Naive thymus-derived CD4-positive, alpha-beta T cell (primary cell): ENCODE results near the gene SH2D5. TPM values are rescaled to one million over a fixed set of nuclear protein-coding genes. Genes with fewer than 3 reads are reported as not detected.

ENCODE experiments used
- ATAC-seq: fragments of 150-1000 bp; cut with Tn5 transposase; 2 replicates; pipeline ENCODE4 v1.10.0; 2021; ENCODE audit warnings: mild to moderate bottlenecking, moderate library complexity
- CTCF ChIA-PET: fragments of 350-600 bp; sonication (Branson Sonifier 250); formaldehyde crosslinking; loops from one replicate; lab custom pipeline; 2021; ENCODE audit warnings: antibody characterized with exemption; lab: Charles Lee
- POLR2A ChIA-PET: fragments of 350-600 bp; sonication (Branson Sonifier 250); formaldehyde crosslinking; loops from one replicate; lab custom pipeline; 2021; ENCODE audit warnings: antibody characterized with exemption, inconsistent platforms; lab: Charles Lee
- DNase-seq, 9 donors: peaks; one replicate each; pipeline versions ENCODE4 v3.0.0 to v3.0.0-alpha.2; 2020 to 2022; ENCODE audit warnings: mixed read lengths in 1 of 9
- H3K27ac ChIP-seq: one replicate; pipeline ENCODE4 v1.7.0; 2013; ENCODE audit warnings: mild to moderate bottlenecking, low read depth, low read length, moderate library complexity
- H3K27me3 ChIP-seq, 2 donors: one replicate each; pipeline ENCODE4 v1.7.0; 2013; ENCODE audit warnings: low read length in 2 of 2, mild to moderate bottlenecking in 2 of 2, moderate library complexity in 2 of 2; ENCODE audit not compliant: control insufficient read depth in 2 of 2, insufficient read depth in 2 of 2
- H3K36me3 ChIP-seq, 3 experiments: 1 replicate in 2 of 3; 2 replicates in 1 of 3; pipeline ENCODE4 v1.7.0; 2013; ENCODE audit warnings: low read length in 3 of 3, mild to moderate bottlenecking in 3 of 3, moderate library complexity in 1 of 3; ENCODE audit not compliant: insufficient read depth in 3 of 3, control insufficient read depth in 2 of 3
- H3K4me1 ChIP-seq, 2 donors: one replicate each; pipeline ENCODE4 v1.7.0; 2013; ENCODE audit warnings: low read length in 2 of 2, mild to moderate bottlenecking in 2 of 2, moderate library complexity in 1 of 2; ENCODE audit not compliant: control insufficient read depth in 2 of 2, insufficient read depth in 2 of 2
- H3K4me3 ChIP-seq: 2 replicates; pipeline ENCODE4 v1.7.0; 2013; ENCODE audit warnings: mild to moderate bottlenecking, low read length
- H3K9me3 ChIP-seq, 3 experiments: 1 replicate in 2 of 3; 2 replicates in 1 of 3; pipeline ENCODE4 v1.7.0; 2013; ENCODE audit warnings: low read length in 3 of 3; ENCODE audit not compliant: control insufficient read depth in 2 of 3
- H3K27ac Mint-ChIP-seq, 9 donors: one replicate each; pipeline ENCODE4 v1.8.0; 2020 to 2022; ENCODE audit warnings: mixed read lengths in 9 of 9, mild to moderate bottlenecking in 8 of 9, moderate library complexity in 5 of 9, inconsistent platforms in 2 of 9
- H3K27me3 Mint-ChIP-seq, 5 donors: one replicate each; pipeline ENCODE4 v1.8.0; 2021 to 2022; ENCODE audit warnings: mixed read lengths in 5 of 5, mild to moderate bottlenecking in 1 of 5
- H3K36me3 Mint-ChIP-seq, 5 donors: one replicate each; pipeline ENCODE4 v1.8.0; 2020 to 2022; ENCODE audit warnings: mixed read lengths in 5 of 5, mild to moderate bottlenecking in 3 of 5, inconsistent platforms in 1 of 5
- H3K4me1 Mint-ChIP-seq, 7 donors: one replicate each; pipeline ENCODE4 v1.8.0; 2020 to 2022; ENCODE audit warnings: mixed read lengths in 7 of 7, mild to moderate bottlenecking in 3 of 7, inconsistent platforms in 1 of 7
- H3K4me3 Mint-ChIP-seq, 10 donors: one replicate each; pipeline ENCODE4 v1.8.0; 2020 to 2022; ENCODE audit warnings: mild to moderate bottlenecking in 10 of 10, mixed read lengths in 10 of 10, moderate library complexity in 6 of 10, inconsistent platforms in 2 of 10
- H3K9me3 Mint-ChIP-seq, 11 donors: one replicate each; pipeline ENCODE4 v1.8.0; 2020 to 2022; ENCODE audit warnings: mixed read lengths in 11 of 11, mild to moderate bottlenecking in 4 of 11, inconsistent platforms in 1 of 11, moderate library complexity in 1 of 11
- intact Hi-C, 2 donors: fragments of 100-400 bp; cut with micrococcal nuclease; formaldehyde crosslinking; loops; one replicate each; pipeline ENCODE4 v1.15.1; 2023
- polyA plus RNA-seq, 2 donors: library from polyadenylated mRNA; unstranded; fragments of 300-500 nt; fragmentation: Illumina TruSeq; gene quantifications; one replicate each; pipeline ENCODE4 v1.2.3, GENCODE V29; 2021
- total RNA-seq, 6 experiments: library from RNA in 5 of 6; stranded (reverse) in 5 of 6; gene quantifications; 1 replicate in 5 of 6; 2 replicates in 1 of 6; pipeline ENCODE4 v1.2.3 and lab custom pipeline; 2021 to 2026

Gene SH2D5
- total and polyA plus RNA-seq, 7 experiments from 2014 or later: 0.35 TPM; not detected in 5

- Mint-ChIP-seq H3K9me3 (no peaks in the 10 kb centered on the region), H3K4me1 (no peaks in the 10 kb centered on the region), H3K36me3 (no peaks in the 10 kb centered on the region), H3K27me3 (peaks cover 2 to 11% (median 7%) of the 10 kb centered on the region in 5 donors), H3K27ac (no peak overlapping the region), H3K4me3 (no peak overlapping the region)
- no peaks in the 10 kb centered on the region for H3K4me1 ChIP-seq
- H3K36me3 ChIP-seq: no peaks in the 10 kb centered on the region
- ATAC-seq (no peak), DNase-seq (no peak)
- H3K4me3 ChIP-seq: no peak overlapping the region
- POLR2A ChIA-PET: no interaction called here
- no peaks in the 10 kb centered on the region for H3K27me3 ChIP-seq
- CTCF ChIA-PET: interaction anchor here (1.0 kb wide), 1 partner anchor 485 kb away, joined by 4 read pairs; no protein-coding TSS in a partner anchor
- no peak overlapping the region for H3K27ac ChIP-seq
- no peaks in the 10 kb centered on the region for H3K9me3 ChIP-seq
- intact Hi-C loops: no loop called here
These were observed 21.8 kb downstream of the SH2D5 start for GRCh38 chr1:20710469-20711284.

GRCh38 chr1:20709868-20710267, 22.6 kb downstream of the SH2D5 start:
- H3K27me3 Mint-ChIP-seq: peaks cover 0 to 6% (median 2%) of the 10 kb centered on the region in 5 donors
- POLR2A ChIA-PET: no interaction called here
- ATAC-seq (no peak), DNase-seq (no peak)
- H3K4me1 Mint-ChIP-seq: no peaks in the 10 kb centered on the region
- intact Hi-C loops: no loop called here
- no peaks in the 10 kb centered on the region for H3K27me3 ChIP-seq
- H3K9me3 Mint-ChIP-seq: no peaks in the 10 kb centered on the region
- no peaks in the 10 kb centered on the region for H3K4me1 ChIP-seq
- no peaks in the 10 kb centered on the region for H3K36me3 Mint-ChIP-seq
- CTCF ChIA-PET: interaction anchor here (1.0 kb wide), 1 partner anchor 486 kb away, joined by 4 read pairs; no protein-coding TSS in a partner anchor
- H3K9me3 ChIP-seq: no peaks in the 10 kb centered on the region
- H3K27ac Mint-ChIP-seq: no peak overlapping the region
- H3K4me3 ChIP-seq: no peak overlapping the region
- no peaks in the 10 kb centered on the region for H3K36me3 ChIP-seq
- H3K4me3 Mint-ChIP-seq: no peak overlapping the region
- H3K27ac ChIP-seq: no peak overlapping the region

- Histone ChIP-seq H3K9me3 (no peaks in the 10 kb centered on the region), H3K4me1 (no peaks in the 10 kb centered on the region), H3K4me3 (no peak overlapping the region), H3K36me3 (no peaks in the 10 kb centered on the region), H3K27me3 (no peaks in the 10 kb centered on the region), H3K27ac (no peak overlapping the region)
- H3K4me3 Mint-ChIP-seq: no peak overlapping the region
- peaks cover 0 to 6% (median 2%) of the 10 kb centered on the region in 5 donors for H3K27me3 Mint-ChIP-seq
- intact Hi-C loops: no loop called here
- DNase-seq (no peak), ATAC-seq (no peak)
- no peaks in the 10 kb centered on the region for H3K36me3 Mint-ChIP-seq
- H3K27ac Mint-ChIP-seq: no peak overlapping the region
- H3K9me3 Mint-ChIP-seq: no peaks in the 10 kb centered on the region
- H3K4me1 Mint-ChIP-seq: no peaks in the 10 kb centered on the region
- ChIA-PET POLR2A (no interaction called here), CTCF (no interaction called here)
These were observed 23.6 kb downstream of the SH2D5 start for GRCh38 chr1:20708891-20709290.

- Histone ChIP-seq H3K27me3 (no peaks in the 10 kb centered on the region), H3K36me3 (no peaks in the 10 kb centered on the region), H3K4me1 (no peaks in the 10 kb centered on the region), H3K27ac (no peak overlapping the region), H3K4me3 (no peak overlapping the region), H3K9me3 (no peaks in the 10 kb centered on the region)
- Mint-ChIP-seq H3K27ac (no peak overlapping the region), H3K27me3 (peaks cover 0 to 5% (median 0%) of the 10 kb centered on the region in 5 donors), H3K4me1 (no peaks in the 10 kb centered on the region), H3K9me3 (no peaks in the 10 kb centered on the region), H3K36me3 (no peaks in the 10 kb centered on the region), H3K4me3 (no peak overlapping the region)
- DNase-seq: no peak
- intact Hi-C loops: no loop called here
- ChIA-PET POLR2A (interaction anchor here (0.6 kb wide), 1 partner anchor 65 kb away, joined by 3 read pairs; no protein-coding TSS in a partner anchor), CTCF (interaction anchor here (1.6 kb wide), 1 partner anchor 11 kb away, joined by 5 read pairs; no protein-coding TSS in a partner anchor)
- ATAC-seq: no peak
These were observed 24.4 kb downstream of the SH2D5 start for GRCh38 chr1:20708057-20708456.

GRCh38 chr1:20706841-20707240, 25.7 kb downstream of the SH2D5 start:
- Mint-ChIP-seq H3K36me3 (no peaks in the 10 kb centered on the region), H3K27ac (no peak overlapping the region), H3K27me3 (peaks cover 0 to 5% (median 0%) of the 10 kb centered on the region in 5 donors), H3K9me3 (no peaks in the 10 kb centered on the region), H3K4me1 (no peaks in the 10 kb centered on the region), H3K4me3 (no peak overlapping the region)
- intact Hi-C loops: no loop called here
- no peak overlapping the region for H3K4me3 ChIP-seq
- no peaks in the 10 kb centered on the region for H3K36me3 ChIP-seq
- no peaks in the 10 kb centered on the region for H3K27me3 ChIP-seq
- H3K4me1 ChIP-seq: no peaks in the 10 kb centered on the region
- no peak overlapping the region for H3K27ac ChIP-seq
- no peak for ATAC-seq
- no peak for DNase-seq
- H3K9me3 ChIP-seq: no peaks in the 10 kb centered on the region
- CTCF ChIA-PET: interaction anchor here (1.6 kb wide), 1 partner anchor 10 kb away, joined by 5 read pairs; no protein-coding TSS in a partner anchor
- POLR2A ChIA-PET: no interaction called here

- no peak overlapping the region for H3K27ac Mint-ChIP-seq
- no peaks in the 10 kb centered on the region for H3K36me3 Mint-ChIP-seq
- ATAC-seq (peak; percentile 44), DNase-seq (no peak)
- POLR2A ChIA-PET: no interaction called here
- no peak overlapping the region for H3K27ac ChIP-seq
- H3K27me3 Mint-ChIP-seq: peaks cover 0 to 5% (median 0%) of the 10 kb centered on the region in 5 donors
- intact Hi-C loops: no loop called here
- no peak overlapping the region for H3K4me3 ChIP-seq
- no peaks in the 10 kb centered on the region for H3K9me3 Mint-ChIP-seq
- H3K4me3 Mint-ChIP-seq: no peak overlapping the region
- CTCF ChIA-PET: no interaction called here
- no peaks in the 10 kb centered on the region for H3K36me3 ChIP-seq
- no peaks in the 10 kb centered on the region for H3K4me1 Mint-ChIP-seq
- H3K4me1 ChIP-seq: no peaks in the 10 kb centered on the region
- H3K9me3 ChIP-seq: no peaks in the 10 kb centered on the region
- H3K27me3 ChIP-seq: no peaks in the 10 kb centered on the region
These were observed 27.2 kb downstream of the SH2D5 start for GRCh38 chr1:20705203-20705755.
